GM23248 (cell line): ENCODE measurements around the gene FCHSD1. TPM values are rescaled to one million over a fixed set of nuclear protein-coding genes. Genes with fewer than 3 reads are reported as not detected.

ENCODE experiments used
- DNase-seq: peaks from one replicate; pipeline ENCODE4 v3.0.0-alpha.2; 2015
- H2AFZ ChIP-seq: fragments of 200-600 bp; sonication (generic); 2 replicates; pipeline ENCODE4 v1.6.1; 2016; ENCODE audit warnings: antibody characterized with exemption
- H3F3A ChIP-seq: fragments of 200-600 bp; sonication (generic); 2 replicates; pipeline ENCODE4 v1.6.1; 2016; ENCODE audit warnings: mild to moderate bottlenecking, antibody characterized with exemption, mixed run types; ENCODE audit not compliant: insufficient read depth
- H3K27ac ChIP-seq: fragments of 200-600 bp; sonication (generic); 2 replicates; pipeline ENCODE4 v1.5.1; 2016; ENCODE audit warnings: mild to moderate bottlenecking
- H3K27me3 ChIP-seq: fragments of 200-600 bp; sonication (generic); replicated peaks from 2 replicates; pipeline ENCODE4 v1.6.1; 2016; ENCODE audit warnings: mild to moderate bottlenecking; ENCODE audit not compliant: insufficient read depth
- H3K36me3 ChIP-seq: fragments of 200-600 bp; sonication (generic); 2 replicates; pipeline ENCODE4 v1.6.1; 2016; ENCODE audit warnings: low read depth, mild to moderate bottlenecking
- H3K4me1 ChIP-seq: fragments of 200-600 bp; sonication (generic); 2 replicates; pipeline ENCODE4 v1.6.1; 2016; ENCODE audit warnings: mild to moderate bottlenecking; ENCODE audit not compliant: insufficient read depth
- H3K4me2 ChIP-seq: fragments of 200-600 bp; sonication (generic); one replicate; pipeline ENCODE4 v1.6.1; 2016; ENCODE audit warnings: mild to moderate bottlenecking; ENCODE audit not compliant: unreplicated experiment
- H3K4me3 ChIP-seq: fragments of 200-600 bp; sonication (generic); 2 replicates; pipeline ENCODE4 v1.5.1; 2016; ENCODE audit warnings: mild to moderate bottlenecking
- H3K79me2 ChIP-seq: fragments of 200-600 bp; sonication (generic); 2 replicates; pipeline ENCODE4 v1.6.1; 2016; ENCODE audit warnings: mild to moderate bottlenecking; ENCODE audit not compliant: insufficient read depth
- H3K9ac ChIP-seq: fragments of 200-600 bp; sonication (generic); 2 replicates; pipeline ENCODE4 v1.6.1; 2016; ENCODE audit warnings: mild to moderate bottlenecking
- H3K9me2 ChIP-seq: fragments of 200-600 bp; sonication (generic); 2 replicates; pipeline ENCODE4 v1.6.1; 2016; ENCODE audit warnings: mixed run types, mild to moderate bottlenecking, moderate library complexity; ENCODE audit not compliant: insufficient read depth
- H3K9me3 ChIP-seq: fragments of 200-600 bp; sonication (generic); one replicate; pipeline ENCODE4 v1.6.1; 2017; ENCODE audit warnings: low read depth
- H4K20me1 ChIP-seq: fragments of 200-600 bp; sonication (generic); 2 replicates; pipeline ENCODE4 v1.6.0; 2016; ENCODE audit not compliant: insufficient read depth
- EZH2 ChIP-seq: fragments of 200-600 bp; sonication (generic); IDR thresholded peaks from 2 replicates; pipeline ENCODE4 v1.6.1; 2018; ENCODE audit warnings: antibody characterized with exemption, mild to moderate bottlenecking; ENCODE audit not compliant: insufficient read depth, poor library complexity, severe bottlenecking
- EZH2phosphoT487 ChIP-seq: fragments of 200-600 bp; sonication (generic); IDR thresholded peaks from 2 replicates; pipeline ENCODE4 v1.6.1; 2018; ENCODE audit warnings: antibody characterized with exemption, moderate library complexity, mild to moderate bottlenecking, low read depth; ENCODE audit not compliant: insufficient read depth
- WGBS, 2 experiments: methylation state at CpG; one replicate each; pipeline ENCODE4 v1.1.6; 2015 to 2017; ENCODE audit warnings: low lambda C conversion rate in 2 of 2, low coverage in 1 of 2; ENCODE audit errors: missing lambda C conversion rate in 2 of 2; 5-methylcytosine and 5-hydroxymethylcytosine counted together
- in situ Hi-C: fragments of 300-500 bp; cut with MboI; formaldehyde crosslinking; loops from 2 replicates; pipeline ENCODE4 v1.15.0; 2020
- polyA plus RNA-seq: library from polyadenylated mRNA; unstranded; fragments of >200 nt; fragmentation: Nextera tagmentation; extraction: Ambion mirVana; gene quantifications from 2 replicates; pipeline ENCODE4 v1.2.1, GENCODE V29; 2016
- total RNA-seq: library from RNA; depleted of rRNA; stranded (reverse); fragments of >200 nt; shearing (Covaris generic); gene quantifications from 2 replicates; pipeline ENCODE4 v1.2.3, GENCODE V29; 2014

The FCHSD1 gene
- total and polyA plus RNA-seq, 2 experiments from 2014 or later: 23.8 to 32.0 TPM

- in situ Hi-C loops: no loop called here
- TF ChIP-seq EZH2phosphoT487 (no peak), EZH2 (no peak)
- DNase-seq: no peak
- Histone ChIP-seq H3K4me2 (no peak overlapping the region), H3K9ac (no peak overlapping the region), H3K36me3 (no peaks in the 10 kb centered on the region), H2AFZ (no peak overlapping the region), H3K4me3 (no peak overlapping the region), H4K20me1 (no peaks in the 10 kb centered on the region), H3K4me1 (peaks cover 18% of the 10 kb centered on the region), H3K27me3 (no peaks in the 10 kb centered on the region), H3K79me2 (no peaks in the 10 kb centered on the region), H3K9me2 (no peaks in the 10 kb centered on the region), H3F3A (peaks cover 6% of the 10 kb centered on the region; the same call in 1 of the 2 replicates), H3K27ac (no peak overlapping the region), H3K9me3 (no peaks in the 10 kb centered on the region)
- 96% methylated on average over 1 of the region's 1 CpG for WGBS, 2 experiments
These were observed 6.2 kb upstream of the FCHSD1 start for GRCh38 chr5:141657404-141657803.

- peaks cover 13% of the 10 kb centered on the region for H3F3A ChIP-seq
- H4K20me1 ChIP-seq: no peaks in the 10 kb centered on the region
- H3K27me3 ChIP-seq: no peaks in the 10 kb centered on the region
- DNase-seq: no peak
- TF ChIP-seq EZH2 (no peak), EZH2phosphoT487 (no peak)
- WGBS, 2 experiments: 93 to 96% methylated on average over 9 of the region's 9 CpGs
- H3K4me1 ChIP-seq: peaks cover 18% of the 10 kb centered on the region
- H3K27ac ChIP-seq: no peak overlapping the region
- H3K9me2 ChIP-seq: no peaks in the 10 kb centered on the region
- no peaks in the 10 kb centered on the region for H3K9me3 ChIP-seq
- H3K4me2 ChIP-seq: no peak overlapping the region
- H3K9ac ChIP-seq: no peak overlapping the region
- H3K36me3 ChIP-seq: no peaks in the 10 kb centered on the region
- in situ Hi-C loops: no loop called here
- no peak overlapping the region for H3K4me3 ChIP-seq
- H3K79me2 ChIP-seq: no peaks in the 10 kb centered on the region
- H2AFZ ChIP-seq: no peak overlapping the region
These were observed 5.2 kb upstream of the FCHSD1 start for GRCh38 chr5:141656396-141656795.

GRCh38 chr5:141655020-141655419 is 3.8 kb upstream of the FCHSD1 start:
- Histone ChIP-seq H3F3A (peaks cover 13% of the 10 kb centered on the region), H3K79me2 (no peaks in the 10 kb centered on the region; the same call in 1 of the 2 replicates), H3K4me1 (peaks cover 18% of the 10 kb centered on the region), H3K4me2 (no peak overlapping the region), H3K27me3 (no peaks in the 10 kb centered on the region), H3K9me3 (no peaks in the 10 kb centered on the region), H3K4me3 (no peak overlapping the region), H3K27ac (no peak overlapping the region), H3K36me3 (no peaks in the 10 kb centered on the region), H2AFZ (no peak overlapping the region), H3K9me2 (no peaks in the 10 kb centered on the region), H3K9ac (no peak overlapping the region), H4K20me1 (no peaks in the 10 kb centered on the region)
- no peak for DNase-seq
- WGBS, 2 experiments: 80 to 88% methylated on average over 6 to 7 of the region's 7 CpGs
- TF ChIP-seq EZH2phosphoT487 (no peak), EZH2 (no peak)
- in situ Hi-C loops: no loop called here

- H3K9ac ChIP-seq: no peak overlapping the region
- no peak overlapping the region for H3K4me3 ChIP-seq
- TF ChIP-seq EZH2 (no peak), EZH2phosphoT487 (no peak)
- peak overlapping the region; percentile 61 for H3K27ac ChIP-seq
- no peaks in the 10 kb centered on the region for H3K9me3 ChIP-seq
- H3K79me2 ChIP-seq: peaks cover 5% of the 10 kb centered on the region
- 0 out of 2 replicates have a peak overlapping the region, but pooled peaks have one; percentile 46 for H2AFZ ChIP-seq
- DNase-seq: peak; percentile 87
- in situ Hi-C loops: no loop called here
- WGBS, 2 experiments: 48 to 58% methylated on average over 2 of the region's 2 CpGs
- H4K20me1 ChIP-seq: no peaks in the 10 kb centered on the region
- peaks cover 13% of the 10 kb centered on the region for H3F3A ChIP-seq
- H3K36me3 ChIP-seq: no peaks in the 10 kb centered on the region
- peaks cover 18% of the 10 kb centered on the region for H3K4me1 ChIP-seq
- H3K9me2 ChIP-seq: no peaks in the 10 kb centered on the region
- no peak overlapping the region for H3K4me2 ChIP-seq
- no peaks in the 10 kb centered on the region for H3K27me3 ChIP-seq
These were observed 3.1 kb upstream of the FCHSD1 start for GRCh38 chr5:141654298-141654697.

- H3K9me3 ChIP-seq: no peaks in the 10 kb centered on the region
- in situ Hi-C loops: no loop called here
- H3K36me3 ChIP-seq: no peaks in the 10 kb centered on the region; the same call in 1 of the 2 replicates
- peaks cover 5% of the 10 kb centered on the region for H3K79me2 ChIP-seq
- TF ChIP-seq EZH2phosphoT487 (no peak), EZH2 (no peak)
- peak overlapping the region; percentile 94 for H3K4me2 ChIP-seq
- no peak overlapping the region for H3K27ac ChIP-seq
- peaks cover 12% of the 10 kb centered on the region for H3K4me1 ChIP-seq
- peak overlapping the region; percentile 77 for H3K9ac ChIP-seq
- no peaks in the 10 kb centered on the region for H3K27me3 ChIP-seq
- H4K20me1 ChIP-seq: no peaks in the 10 kb centered on the region
- H3K4me3 ChIP-seq: peak overlapping the region; percentile 92
- DNase-seq: no peak
- 58 to 62% methylated on average over 9 of the region's 9 CpGs for WGBS, 2 experiments
- no peaks in the 10 kb centered on the region for H3K9me2 ChIP-seq
- H3F3A ChIP-seq: peaks cover 8% of the 10 kb centered on the region; the same call in 1 of the 2 replicates
- H2AFZ ChIP-seq: peak overlapping the region; percentile 85
These were observed 499 bp upstream of the FCHSD1 start for GRCh38 chr5:141651728-141652105.
